Right renal pelvis (tissue), 4 donors: ENCODE measurements around the gene PDGFC. TPM values are rescaled to one million over a fixed set of nuclear protein-coding genes. Genes with fewer than 3 reads are reported as not detected.

Source experiments
- DNase-seq, 4 donors: peaks; one replicate each; pipeline ENCODE4 v3.0.0-alpha.2; 2013; ENCODE audit warnings: low read depth in 4 of 4, low spot score in 3 of 4, missing footprints in 1 of 4
- polyA plus RNA-seq, 4 donors: library from polyadenylated mRNA; unstranded; fragments of 120-200 nt; gene quantifications; one replicate each; pipeline ENCODE4 v1.2.1, GENCODE V29; 2013; ENCODE audit not compliant: insufficient read length in 4 of 4

The PDGFC gene
- polyA plus RNA-seq, 4 donors: 66.2 to 78.5 (median 70.4) TPM

DNA sequence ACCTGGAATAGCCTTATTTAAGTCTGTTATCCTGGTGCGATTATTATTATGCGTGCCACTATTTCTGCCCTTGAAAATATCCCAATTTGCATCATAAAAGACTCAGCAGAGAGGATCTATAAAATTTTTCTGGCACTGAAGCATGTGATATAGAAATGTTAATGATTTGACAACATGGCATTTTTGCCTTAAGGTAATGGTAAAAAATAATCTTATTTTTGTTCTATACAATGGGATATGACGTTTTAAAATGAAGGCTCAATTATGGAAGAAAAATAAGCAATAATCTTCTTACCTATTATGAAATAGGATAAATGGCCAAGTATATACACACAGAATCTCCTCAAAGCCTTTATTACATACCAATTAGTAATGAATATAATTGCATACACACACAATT, 113.5 kb downstream of the PDGFC start:
- DNase-seq: no peak

GRCh38 chr4:156838761-156839160, 132.8 kb downstream of the PDGFC start:
- no peak for DNase-seq

DNA sequence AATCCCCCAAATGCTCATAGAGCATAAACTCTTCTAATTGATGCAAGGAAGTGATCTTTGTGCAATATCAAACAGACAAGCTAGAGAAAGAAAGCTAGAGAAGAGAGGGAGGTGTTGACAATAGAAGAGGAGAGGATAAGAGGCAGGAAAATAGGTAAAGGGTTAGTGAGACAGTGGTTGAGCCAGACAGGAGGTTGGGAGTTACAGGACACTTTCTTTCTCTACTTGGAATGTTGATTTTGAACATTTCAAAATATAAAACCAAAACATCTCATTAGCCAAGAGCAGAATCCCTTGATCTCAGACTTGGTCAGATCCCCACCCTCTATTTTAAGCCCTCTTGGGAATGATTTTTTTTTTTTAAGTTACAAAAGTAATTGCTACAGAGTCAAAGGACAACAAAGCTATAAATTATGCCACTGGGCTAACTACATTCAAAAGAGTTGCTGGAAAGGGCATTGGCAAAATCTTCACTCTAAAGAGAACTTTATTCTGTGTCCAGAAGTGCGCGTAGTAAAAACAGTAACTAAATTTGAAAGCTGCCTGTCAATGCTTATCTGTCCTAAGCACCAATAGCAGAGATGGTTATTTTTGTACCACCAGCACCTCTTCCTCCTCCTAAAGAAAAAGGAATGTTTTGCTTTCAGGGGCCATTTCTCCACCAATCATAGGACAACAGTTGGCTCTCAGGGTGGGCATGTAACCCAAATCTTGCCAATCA, 133.8 kb downstream of the PDGFC start:
- DNase-seq: no peak

DNA sequence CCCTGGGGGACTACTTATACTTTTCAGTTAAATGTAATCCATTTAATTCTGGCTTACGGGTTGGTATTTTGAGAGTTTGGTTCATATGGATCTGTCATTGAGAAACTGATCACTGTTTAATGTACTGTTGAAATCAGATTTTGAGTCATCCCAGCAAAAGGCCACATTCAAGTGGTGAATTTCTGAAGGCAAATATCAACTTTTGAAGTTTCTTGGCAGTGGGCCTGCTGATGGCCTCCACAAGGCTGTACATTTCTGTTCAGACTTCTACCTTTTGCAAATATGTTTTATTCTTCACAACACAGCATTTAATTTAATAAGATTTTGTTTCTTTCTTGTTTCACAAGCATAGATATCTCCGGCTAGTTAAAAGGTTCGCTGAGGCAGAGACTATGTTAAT, 138.7 kb downstream of the PDGFC start:
- DNase-seq: no peak

DNA sequence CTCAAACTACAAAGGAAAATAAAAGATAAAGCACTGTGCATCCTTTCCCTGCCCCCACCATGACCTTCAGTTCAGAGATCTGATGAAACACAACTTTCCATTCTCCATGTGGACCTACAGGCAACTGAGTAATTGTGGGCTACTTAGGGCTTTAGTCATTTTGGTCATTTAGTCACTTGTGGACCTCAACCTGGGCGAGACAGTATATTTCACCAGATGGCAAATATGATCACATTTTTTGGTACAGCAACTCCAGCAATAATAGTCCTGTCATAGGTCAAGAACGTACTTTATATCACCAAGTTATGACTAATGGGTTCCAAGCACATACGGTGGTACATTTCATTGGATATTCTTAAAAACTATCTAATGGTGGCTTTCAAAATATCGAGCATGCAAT, 141.2 kb downstream of the PDGFC start:
- DNase-seq: no peak

DNA sequence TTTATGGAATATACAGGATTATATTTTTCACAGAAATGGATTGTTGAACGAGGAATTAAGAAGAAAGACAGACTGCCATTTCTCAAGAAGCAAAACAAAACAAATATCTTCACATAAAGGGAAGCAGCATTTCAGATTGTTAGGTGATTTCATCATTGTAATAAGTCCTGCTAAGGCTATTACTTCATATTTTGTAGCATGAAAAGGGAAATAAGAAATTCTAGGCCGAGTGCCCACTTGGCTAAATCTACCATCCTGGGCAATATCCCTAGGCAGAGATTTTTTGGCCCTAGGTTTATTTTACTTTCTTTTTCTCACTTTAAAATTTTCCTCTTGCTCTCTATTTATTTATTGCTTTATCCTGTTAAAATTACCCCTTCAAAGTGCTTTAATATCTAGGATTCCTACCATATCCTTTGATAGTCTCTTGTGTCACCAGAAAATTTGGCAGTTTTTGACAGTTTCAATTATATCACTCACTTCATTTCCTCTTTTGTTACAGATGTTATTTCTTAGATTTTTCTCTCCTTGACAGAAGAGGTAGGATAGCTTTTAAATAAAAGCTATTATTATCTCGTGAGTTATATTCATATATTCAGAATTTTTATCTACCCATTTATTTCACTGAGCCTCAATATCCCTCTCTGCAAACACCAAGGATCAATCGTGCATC, 142.3 kb downstream of the PDGFC start:
- DNase-seq: no peak

GRCh38 chr4:156827519-156827918, 144.1 kb downstream of the PDGFC start:
- DNase-seq: no peak

- DNase-seq: no peak
These were observed 146.5 kb downstream of the PDGFC start for GRCh38 chr4:156825074-156825473.

DNA sequence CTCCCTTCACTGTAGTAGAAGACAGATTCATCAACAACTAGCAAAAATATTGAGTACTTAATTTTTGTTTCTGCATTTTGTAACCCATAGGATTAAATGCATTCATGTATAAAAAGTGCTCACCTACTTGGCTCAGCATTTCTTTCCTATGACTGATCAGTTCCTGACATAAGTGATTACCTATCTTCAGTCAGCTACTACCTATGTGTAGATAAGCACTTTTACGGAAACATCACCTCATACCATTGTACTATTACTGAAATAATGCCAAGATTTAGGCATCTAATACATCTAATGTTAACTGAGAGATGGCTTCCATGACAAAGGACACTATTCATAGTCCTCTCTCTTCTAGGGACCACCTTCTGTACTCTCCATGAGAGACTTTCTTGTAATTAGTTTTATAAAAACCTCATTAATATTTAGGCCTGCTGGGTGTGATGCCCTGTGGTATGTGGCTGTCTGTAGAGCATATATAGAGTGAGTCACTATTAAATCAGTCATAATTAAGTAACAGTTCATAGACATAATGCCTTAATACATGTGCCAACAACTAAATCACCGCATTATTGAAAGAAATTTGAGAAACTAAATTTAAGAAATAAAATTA, 147.0 kb downstream of the PDGFC start:
- DNase-seq: no peak

GRCh38 chr4:156820931-156821330, 150.7 kb downstream of the PDGFC start:
- DNase-seq: no peak

- DNase-seq: no peak
These were observed 155.2 kb downstream of the PDGFC start for GRCh38 chr4:156816360-156816755.

DNA sequence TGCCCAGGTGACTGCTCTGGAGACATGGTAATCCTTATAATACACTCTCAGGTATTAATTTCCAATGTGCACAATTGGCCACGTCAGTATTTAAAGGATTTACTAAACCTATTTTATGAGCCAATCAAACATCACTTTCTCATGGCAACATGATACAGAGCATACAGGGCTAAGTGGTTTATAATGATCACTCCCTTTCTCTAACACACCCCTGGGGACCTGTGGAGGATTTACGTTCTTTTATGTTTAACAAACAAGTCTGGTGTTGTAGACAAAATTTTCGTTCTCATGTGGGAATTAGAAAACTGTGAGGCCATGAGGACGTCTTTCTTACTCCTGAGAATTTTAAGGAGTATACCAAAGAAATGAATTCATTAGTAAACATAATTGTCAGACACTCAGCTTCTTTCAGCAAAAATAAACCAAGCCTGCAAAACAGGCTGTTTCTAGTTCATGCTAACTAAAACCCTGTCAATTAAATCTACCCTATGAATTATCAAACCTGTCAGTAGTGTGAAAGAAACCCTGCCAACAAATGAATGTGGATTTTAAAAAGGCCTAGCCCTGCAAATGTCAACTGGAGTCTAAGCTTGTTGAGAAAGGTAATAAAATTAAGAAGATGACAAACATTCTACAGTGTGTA, 155.8 kb downstream of the PDGFC start:
- DNase-seq: no peak

GRCh38 chr4:156811963-156812362, 159.6 kb downstream of the PDGFC start:
- no peak for DNase-seq

DNA sequence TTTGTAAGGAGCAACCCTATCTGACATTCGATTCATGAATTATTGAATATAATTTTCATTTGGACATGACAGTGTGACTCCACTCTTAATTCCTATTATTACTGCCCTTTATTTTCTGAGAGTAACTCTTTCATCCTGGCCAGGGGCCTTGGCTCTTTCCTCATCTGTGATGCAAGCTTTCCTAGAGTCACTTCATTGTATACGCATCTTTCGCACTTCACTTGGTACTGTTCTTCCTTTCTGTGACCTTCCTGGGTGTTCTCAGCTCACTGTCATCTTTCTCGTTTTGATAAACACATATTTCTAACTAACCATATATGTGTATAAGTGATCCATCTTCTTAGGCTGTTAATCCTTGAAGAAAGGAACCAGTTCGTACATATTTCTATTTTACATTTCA, 160.3 kb downstream of the PDGFC start:
- no peak for DNase-seq

- no peak for DNase-seq
These were observed 165.9 kb downstream of the PDGFC start for GRCh38 chr4:156805696-156806095.

DNA sequence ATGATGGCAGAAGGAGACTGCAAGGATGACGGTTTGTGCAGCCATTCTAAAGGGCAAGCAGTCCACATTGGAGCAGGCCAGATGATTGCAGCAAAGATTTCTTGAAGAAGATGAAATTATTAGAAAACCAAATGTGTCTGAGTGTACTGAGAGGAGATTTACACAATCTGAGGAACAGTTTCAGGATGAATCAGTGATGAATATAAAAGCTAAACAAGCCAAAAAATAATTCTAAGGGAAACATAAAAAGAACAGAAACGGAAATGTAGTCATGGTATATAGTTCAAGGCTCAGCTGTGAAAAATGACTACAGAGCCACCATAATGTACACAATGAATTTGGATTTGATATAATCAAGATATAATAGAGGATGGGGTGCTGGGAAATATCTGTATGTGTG, 168.5 kb downstream of the PDGFC start:
- no peak for DNase-seq

GRCh38 chr4:156800463-156800862, 171.1 kb downstream of the PDGFC start:
- no peak for DNase-seq

- DNase-seq: no peak
These were observed 172.4 kb downstream of the PDGFC start for GRCh38 chr4:156799121-156799589.

GRCh38 chr4:156798438-156798837, 173.2 kb downstream of the PDGFC start:
- no peak for DNase-seq

- no peak for DNase-seq
These were observed 174.4 kb downstream of the PDGFC start for GRCh38 chr4:156797206-156797605.

- DNase-seq: no peak
These were observed 175.9 kb downstream of the PDGFC start for GRCh38 chr4:156795727-156796126.
